Stimulated activated naive CD4-positive, alpha-beta T cell (primary cell): ENCODE results near the gene TEX51.

ENCODE experiments used
- DNase-seq, 6 experiments: peaks; one replicate each; lab custom pipeline; 2025; lab: John Stamatoyannopoulos, UW

TEX51 gene

DNA sequence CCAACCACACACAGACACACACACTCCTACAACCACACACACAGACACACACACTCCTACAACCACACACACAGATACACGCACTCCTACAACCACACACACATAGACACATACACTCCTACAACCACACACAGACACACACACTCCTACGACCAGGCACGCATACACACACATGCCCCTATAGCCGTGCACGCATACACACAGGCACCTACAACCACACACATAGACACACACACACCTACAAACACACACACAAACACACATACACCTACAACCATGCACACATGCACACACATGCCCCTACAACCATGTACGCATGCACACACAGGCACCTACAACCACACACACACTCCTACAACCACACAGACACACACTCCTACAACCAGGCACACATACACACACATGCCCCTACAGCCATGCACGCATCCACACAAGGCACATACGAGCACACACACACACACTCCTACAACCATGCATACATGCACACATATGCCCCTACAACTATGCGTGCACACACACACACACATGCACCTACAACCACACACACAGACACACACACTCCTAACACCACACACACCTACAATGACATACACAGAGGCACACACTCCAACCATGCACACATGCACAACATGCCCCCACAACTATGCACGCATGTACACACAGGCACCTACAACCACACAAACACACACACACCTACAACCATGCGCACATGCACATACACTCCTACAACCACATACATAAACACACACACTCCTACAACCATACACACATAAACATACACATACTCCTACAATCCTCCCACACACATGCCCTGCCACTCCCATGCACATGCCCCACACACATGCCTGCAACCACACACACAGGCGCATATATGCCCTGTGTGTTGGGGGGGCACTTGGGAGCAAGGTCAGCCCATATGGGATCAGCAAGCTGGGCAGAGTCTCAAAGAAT lies 19.1 kb upstream of the TEX51 start:
- DNase-seq = no peak

DNA sequence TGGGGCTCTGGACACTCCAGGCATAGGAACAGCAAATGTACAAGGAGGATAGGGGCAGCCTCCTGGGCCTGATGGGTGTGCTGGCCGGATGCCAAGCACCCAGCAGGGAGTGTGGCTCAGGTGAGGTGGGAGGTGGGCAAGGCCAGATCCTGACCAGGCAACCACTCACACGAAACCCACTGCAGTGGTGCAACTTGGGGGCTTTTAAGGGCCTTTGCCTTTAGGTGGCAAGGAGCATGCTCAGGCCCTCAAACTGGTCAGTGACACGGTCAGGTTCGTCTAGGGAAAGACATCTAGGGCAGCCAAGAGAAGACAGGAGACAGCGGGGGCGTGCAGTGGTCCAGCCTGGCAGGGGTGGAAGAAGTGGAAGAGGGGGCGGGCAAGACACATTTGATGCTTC lies 18.4 kb upstream of the TEX51 start:
- DNase-seq = no peak

DNA sequence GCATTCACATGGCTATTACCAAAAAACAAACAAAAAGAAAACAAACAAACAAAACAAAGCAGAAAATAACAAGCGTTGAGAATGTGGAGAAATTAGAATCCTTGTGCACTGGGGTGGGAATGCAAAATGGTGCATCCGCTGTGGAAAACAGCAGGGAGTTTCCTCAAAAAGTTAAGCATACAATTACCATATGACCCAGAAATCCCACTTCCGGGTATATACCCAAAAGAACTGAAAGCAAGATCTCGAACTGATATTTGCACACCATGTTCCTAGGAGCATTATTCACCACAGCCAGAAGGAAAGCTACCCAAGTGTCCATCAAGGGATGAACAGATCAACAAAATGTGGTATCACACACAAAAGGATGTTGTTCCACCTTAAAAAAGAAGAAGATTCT lies 17.9 kb upstream of the TEX51 start:
- no peak for DNase-seq

DNA sequence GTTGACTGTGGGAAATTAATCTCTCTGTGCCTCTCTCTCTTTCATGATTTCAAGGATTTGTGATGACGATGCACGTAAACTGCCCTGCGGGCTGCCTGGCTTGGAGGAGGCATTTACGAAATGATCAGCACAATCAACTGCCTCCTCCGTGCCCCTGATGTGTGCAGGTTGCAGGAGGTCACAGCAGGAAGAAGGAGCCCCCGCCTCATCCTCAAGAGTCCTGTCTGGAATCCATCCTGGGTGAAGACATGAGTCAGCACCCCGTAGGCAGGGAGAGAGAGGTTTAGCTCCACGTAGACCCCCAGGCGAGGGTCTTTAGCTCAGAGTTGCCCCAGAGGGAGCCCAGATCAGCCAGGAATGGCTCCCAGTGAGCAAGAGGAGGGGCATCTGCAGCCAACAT lies 17.1 kb upstream of the TEX51 start:
- no peak for DNase-seq

DNA sequence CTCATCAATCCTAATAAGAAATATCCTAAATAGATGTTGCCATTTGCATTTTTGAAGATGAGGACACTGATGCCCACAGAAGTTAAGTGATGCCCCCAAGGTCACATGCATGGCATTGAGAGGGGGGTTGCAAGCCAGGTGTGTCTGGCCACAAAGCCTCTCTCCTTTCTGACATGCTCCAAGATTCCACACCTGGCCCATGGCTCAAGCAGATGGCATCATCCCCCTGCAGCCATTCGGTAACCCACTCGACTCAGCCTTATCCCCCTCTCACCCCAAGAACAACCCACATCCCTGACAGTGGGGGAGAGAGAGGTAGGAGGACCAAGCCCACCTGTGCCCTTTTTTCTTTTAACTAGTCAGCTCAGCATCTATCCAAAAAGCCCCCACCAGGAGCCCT lies 16.5 kb upstream of the TEX51 start:
- no peak for DNase-seq

DNA sequence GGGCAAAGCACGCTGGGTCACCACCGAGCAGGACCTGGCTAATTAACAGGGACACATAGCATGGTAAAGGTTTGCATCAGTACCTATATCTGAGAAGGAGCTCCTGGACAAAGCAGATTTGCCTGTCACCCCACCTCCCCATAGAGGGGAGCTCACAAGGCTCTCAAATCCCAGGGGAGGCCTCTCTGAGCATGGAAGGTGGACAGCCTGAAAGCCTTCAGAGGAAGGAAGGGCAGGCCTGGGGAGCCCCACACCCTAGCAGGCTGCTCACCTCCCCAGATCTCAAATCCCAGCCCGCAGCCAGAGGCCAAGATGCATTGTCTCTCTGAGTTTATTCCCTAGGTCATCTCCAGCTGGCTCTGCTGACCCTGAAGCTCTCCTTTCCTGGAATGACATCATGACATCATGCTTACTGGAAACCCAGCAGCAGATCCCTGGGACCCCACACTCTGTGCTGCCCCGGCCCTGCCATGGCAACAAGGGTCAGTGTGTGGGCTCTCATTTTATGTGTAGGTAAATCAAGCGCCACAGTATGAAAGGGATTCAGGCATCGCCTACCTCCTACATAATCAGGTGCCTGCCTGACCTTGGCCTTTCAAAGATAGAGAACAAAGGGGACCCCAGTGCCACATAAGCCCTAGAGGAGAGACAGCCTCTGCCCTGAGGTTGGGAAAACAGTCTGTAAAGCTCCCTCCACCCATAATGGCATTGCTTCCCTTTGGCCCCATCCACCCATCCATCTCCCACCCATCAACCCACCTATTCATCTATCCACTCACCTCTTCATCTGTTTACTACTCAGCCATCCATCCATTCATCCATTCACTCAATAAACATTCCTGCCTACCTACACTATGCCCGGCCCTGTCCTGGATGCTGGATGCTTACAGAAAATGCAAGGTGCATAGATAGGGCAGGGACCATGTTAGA lies 15.7 kb upstream of the TEX51 start:
- no peak for DNase-seq

DNA sequence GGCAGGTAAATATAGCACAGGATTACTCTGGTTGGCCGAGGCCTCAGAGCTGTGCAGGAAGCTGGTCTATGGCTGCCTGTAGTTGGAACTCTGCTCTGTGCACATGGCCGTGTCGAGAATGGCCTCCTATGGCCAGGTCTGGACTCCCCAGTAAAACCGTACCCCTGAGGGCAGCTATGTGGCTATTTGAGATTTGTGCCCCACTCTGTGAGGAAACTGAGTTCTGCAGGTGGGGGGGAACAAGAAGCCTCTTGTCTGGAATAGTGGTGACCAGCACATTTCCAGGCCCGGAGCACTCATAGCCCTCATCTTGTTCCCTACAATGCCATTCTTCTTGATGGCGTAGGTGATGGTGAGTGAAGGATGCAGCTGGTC lies 15.0 kb upstream of the TEX51 start:
- no peak for DNase-seq

DNA sequence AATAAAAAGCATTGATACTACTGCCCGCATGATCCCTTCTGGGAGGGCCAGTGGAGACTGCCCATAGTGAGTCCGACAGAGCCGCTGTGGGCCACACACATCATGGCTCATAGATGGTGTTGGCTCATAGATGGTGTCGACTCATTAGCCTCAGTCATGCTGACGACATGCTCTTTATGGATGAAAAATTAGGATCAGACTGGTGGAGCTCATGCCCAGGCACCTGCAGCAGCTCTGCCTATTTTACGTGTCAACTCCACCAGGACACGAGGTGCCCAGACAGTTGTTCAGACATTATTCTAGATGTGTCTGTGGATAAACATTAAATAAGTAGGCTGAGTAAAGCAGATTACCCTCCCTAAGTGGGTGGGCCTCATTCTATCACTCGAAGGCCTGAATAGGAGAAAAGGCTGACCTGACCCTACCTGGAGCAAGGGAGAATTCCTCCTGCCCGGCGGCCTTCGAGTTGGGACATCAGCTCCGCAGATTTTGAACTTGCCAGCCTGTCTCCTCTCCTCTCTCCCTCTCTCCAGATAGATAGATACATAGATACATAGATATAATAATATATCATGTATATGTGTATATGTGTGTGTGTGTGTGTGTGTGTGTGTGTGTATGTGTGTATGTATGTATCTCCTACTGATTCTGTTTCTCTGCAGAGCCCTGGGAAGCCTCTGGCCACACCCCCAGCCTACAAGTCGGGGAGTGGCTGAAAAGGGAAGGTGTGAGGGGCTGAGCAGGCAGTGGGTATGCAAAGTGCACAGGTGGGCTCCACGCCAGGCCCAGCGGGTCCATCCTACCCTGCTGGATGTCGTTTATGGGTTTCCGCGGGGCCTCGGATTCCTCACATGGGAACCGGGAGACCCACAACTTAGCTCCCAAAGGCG lies 13.6 kb upstream of the TEX51 start:
- DNase-seq = no peak

DNA sequence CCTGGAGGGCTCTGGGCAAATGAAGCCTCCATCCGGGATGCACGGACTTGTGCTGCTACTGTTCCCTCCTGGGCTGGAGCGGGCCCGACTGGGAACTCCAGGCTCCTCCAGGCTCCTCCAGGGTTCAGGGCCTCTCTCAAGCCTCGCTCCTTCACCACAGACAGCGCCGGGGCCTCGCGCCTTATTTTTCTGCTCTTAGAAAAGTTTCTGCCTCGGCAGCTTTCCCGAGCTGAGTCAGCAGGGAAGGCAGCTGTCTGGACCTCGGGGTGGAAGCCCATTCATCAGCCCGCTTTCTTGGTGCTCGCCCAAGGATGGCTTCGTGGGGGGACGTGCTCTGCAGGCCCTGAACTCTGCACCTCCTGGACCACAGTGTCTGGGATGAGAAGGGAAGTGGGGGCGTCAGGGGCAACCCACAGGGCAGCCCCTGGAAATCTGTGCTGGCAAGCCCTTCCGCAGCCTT lies 12.9 kb upstream of the TEX51 start:
- DNase-seq = no peak

DNA sequence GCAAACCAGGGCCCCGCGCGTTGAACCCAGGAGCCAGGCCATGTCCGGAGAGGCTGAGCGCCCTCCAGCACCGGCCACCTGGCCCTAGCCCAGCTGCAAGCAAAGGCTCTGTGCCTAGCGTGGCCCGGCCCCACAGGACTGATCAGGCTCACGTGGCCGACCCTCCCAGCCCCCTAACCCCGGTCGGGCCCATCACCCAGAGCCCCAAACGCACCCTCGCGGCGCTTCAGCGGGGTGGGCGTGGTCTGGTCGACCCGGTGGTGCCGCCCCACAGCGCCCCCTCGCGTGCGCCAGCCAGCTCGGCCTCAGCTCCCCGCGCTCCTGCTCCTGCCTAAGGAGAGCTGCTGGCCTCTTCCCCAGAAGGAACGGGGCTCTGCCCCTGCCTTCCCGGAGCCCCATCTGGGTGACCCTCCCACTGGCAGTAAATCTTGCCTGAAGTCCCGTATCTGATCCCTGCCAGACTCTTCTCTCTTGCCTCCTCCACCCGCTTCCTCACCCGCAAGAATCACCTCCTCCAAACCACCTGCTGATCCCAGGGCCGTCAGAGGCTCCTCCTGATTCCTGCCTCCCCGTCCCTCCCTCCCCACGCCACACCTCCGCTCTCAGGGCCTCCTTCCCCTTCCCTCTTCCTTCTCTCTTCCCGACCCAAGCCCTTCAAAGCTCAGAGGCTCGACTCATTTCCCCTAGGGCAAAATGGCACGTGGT lies 12.3 kb upstream of the TEX51 start:
- DNase-seq = peak in 2 of 6 experiments; percentile 5 to 7

DNA sequence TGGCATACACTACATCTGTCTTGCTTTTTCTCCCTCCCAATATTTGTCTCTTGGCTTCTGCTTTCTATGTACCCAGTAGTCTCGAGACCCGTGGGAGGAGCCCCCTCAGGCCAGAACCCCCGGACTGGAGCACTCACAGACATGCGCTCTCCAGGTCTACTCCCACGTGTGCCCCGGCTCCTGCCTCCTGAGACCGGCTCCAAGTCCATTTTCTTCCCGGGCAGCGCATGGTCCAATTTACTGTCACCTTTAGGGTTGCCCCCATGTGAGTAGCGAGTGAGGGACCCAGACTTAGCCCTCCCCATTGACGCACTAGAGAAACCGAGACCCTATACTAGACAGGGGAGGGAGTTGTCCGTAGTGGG lies 11.8 kb upstream of the TEX51 start:
- DNase-seq = no peak

DNA sequence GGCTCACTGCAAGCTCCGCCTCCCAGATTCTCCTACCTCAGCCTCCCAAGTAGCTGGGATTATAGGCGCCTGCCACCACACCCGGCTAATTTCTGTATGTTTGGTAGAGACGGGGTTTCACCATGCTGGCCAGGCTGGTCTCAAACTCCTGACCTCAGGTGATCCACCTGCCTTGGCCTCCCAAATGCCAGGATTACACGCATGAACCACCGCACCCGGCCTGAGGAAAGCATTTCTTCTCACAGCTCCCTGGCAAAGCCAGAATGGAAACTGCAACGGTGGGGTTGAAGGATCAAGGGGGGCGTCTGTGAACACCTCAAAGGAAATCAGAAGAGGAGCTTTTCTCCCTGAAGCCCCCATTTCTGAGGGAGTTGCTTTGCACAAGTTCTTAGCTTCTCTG lies 11.2 kb upstream of the TEX51 start:
- DNase-seq = no peak

DNA sequence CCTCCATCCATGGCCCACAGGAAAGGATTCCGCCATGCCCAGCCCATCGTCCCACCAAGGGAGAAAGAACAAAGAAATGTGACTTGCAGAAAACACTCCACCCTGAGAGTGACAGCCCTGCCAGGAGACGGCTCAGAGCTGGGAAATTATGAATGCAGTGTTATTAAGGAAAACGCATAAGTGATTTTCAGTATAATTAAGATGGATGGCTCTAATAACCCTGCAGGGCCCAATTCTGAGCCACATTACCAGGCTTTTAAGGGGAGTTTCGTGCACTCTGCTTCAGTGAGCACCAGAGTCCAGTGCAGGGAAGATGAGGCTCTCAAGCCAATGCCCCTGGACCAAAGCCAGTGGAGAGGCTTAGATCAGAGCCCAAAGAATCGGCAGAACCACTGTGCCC lies 10.6 kb upstream of the TEX51 start:
- no peak for DNase-seq

DNA sequence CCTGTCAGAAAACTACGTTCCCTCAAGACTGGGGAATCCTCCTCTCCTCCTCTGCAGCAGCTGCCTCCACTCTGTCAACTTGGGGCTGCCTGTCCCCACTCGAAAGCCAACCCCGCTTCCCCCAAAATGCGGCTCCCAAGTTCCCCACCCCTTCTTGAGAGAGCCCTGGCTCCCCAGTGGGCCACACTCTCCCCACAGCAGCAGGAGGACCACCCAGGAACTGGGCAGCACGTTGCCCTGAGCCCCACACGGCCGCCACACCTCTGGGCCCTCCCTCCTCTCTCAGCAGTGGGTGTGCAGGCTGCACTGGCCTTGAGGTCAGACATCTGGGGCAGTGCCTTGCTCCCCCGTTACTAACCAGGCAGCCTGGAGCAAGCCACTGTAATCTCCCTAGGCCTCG lies 9.6 kb upstream of the TEX51 start:
- no peak for DNase-seq

DNA sequence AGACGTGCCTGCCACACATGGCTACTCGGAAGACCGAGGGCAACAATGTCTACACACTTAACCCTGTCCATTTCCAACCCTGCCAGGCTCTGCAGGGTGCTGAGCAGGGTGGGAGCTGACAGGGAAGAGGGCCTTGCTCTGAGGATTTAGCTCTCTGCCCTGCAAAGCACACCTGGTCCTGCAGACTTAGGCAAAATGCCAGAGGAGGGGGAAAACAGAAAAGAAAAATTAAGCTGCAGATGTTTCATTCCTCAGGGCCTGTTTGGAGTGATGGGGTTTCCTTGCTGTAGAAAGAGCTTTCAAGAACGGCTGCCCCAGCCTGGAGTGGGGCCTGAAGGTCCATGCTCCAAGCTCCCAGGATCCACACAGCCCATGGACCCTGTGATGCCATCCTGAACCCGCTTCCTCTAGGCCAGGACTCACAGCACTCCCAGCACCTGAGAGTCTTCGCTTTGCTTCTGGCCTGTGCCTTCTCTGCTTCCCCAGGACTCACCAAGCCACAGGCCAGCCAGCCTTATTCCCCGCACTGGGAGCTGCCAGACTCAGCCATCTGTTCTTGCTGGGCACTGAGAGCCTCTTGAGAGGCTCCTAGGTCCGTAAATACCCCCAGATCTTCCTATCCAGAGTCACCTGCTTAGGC lies 9.1 kb upstream of the TEX51 start:
- no peak for DNase-seq

DNA sequence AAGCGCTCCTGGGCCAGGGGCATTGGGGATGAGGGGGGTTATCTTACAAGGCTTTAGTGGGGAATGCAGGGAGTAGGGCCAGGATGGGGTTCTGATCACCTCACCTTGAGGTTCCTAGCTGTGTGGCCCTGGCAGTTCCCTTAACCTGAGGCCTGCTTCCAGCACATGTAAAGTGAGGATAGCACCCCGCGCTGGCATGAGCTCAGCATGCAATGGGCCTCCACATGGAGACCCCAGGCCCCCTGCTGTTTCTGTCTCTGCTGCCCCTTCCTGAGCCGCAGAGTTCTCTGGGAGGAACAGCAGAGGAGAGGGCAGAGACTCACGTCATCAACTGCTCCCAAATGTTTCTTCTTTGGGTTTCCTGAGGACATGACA lies 8.6 kb upstream of the TEX51 start:
- no peak for DNase-seq

DNA sequence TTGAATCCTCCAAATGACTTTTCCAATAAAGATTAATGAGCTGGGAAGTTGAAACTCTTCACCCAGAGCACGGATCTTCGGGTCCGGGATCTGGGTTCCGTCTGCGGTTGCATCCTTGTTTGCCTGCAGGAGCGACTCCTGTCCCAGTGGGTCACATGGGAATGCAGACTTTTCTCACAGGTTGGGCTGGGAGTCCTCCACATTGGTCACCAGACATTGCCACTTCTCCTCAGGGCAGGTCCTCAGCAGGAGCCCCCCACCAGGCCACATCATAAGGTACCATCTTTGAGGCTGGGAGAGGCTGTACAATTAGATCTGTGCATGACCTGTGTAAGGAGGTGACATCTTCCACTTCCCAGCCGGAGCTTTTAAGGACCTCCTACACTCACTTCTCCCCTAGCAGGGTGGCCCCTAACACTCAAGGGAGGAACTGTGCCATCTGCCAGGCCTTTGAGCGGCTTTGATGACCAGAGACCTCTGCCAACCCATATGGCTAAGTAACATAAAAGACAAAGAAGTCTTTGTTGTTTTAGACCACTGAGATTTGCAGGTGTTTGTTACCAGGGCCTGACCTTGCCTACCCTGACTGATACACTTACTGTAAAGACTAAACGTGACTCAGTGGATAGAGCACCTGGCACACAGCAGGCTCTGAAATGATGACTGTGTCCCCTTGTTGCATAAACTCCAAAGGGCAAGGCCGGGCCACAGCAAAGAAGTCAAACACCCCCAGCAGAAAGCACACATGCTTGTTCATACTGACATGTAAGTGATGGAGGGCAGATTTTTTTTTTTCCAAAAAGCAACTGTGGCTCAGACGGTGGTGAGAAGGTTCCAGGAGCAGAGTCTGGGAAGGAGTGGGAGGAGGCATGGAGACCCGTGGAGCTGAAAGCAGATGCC lies 7.9 kb upstream of the TEX51 start:
- DNase-seq = no peak

DNA sequence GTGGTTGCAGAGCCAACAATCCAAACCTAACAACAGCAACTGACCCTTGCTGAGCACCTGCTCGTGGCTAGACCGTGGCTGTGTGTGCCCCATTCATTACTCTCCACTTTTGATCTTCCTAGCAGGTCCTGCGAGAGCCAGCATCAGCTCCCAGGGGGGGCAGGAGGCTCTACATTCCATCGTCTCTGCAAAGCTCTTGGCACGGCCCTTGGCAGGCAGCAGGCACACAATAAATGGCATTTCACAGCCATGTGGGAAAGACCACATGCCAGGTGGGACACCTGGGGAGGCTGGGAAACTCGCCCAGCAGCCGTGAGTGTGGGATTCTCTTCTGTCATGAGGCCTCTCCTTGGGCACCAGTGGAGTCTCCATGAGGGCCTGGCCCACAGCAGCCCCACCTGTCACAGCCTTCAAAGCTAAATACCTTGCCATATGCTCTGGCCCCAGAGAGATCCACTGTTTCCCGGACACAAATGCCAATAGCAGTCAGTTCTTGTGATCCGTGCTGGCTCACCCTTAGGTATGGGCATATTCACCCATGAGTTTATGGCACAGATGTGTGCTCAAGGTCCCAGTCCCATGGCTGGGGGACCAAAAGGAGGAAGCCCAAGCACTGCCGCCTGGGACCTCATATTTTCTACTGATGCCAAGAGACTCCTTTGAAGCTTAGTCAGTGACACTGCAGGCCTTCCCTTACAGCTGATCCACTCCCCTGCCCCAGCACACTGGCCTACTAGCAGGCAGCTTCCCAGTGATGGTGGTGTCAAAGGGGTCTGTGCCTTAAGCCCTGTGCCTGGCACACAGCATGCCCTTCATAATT lies 6.8 kb upstream of the TEX51 start:
- DNase-seq = no peak

DNA sequence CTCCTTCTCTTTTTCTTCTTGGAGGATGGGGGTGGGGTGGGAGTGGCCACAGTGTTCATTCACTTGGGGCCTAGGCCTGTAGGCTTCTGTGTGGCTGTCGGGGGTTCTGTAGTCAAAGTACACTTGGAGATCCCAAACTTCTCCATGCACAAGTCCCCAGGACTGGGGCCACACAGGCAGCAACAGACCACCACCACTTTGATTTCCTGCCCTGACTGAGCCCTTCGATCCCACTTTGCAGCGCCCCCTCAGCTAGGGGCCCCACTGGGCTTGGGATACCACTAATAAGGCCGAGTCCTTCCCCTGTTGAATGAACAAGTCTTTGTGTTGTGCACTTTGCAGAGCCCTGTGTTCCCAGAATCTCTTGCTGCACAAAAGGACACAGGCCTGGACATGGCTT lies 5.5 kb upstream of the TEX51 start:
- DNase-seq = no peak
